Measurements from ENCODE around the gene PPP1R14C. TPM values are rescaled to one million over a fixed set of nuclear protein-coding genes. Genes with fewer than 3 reads are reported as not detected.

PPP1R14C gene
- total and polyA plus RNA-seq, 10 of the 15 experiments (the other 5 are each of a cell fraction or from before 2014, with no cell fraction given): 0.07 to 1.6 (median 0.13) TPM; not detected in 4

GRCh38 chr6:150248300-150248699, 105.5 kb downstream of the PPP1R14C start:
- DNase-seq (ENCODE audit: low read depth, low spot score): no peak
- no peaks in the 10 kb centered on the region; a peak in 1 of 4 replicates for H3K27me3 ChIP-seq (replicated peaks in 1 of 2; ENCODE audit: control insufficient read depth in 2 of 2, insufficient read depth in 2 of 2, low read length in 1 of 2)
- peaks cover 1% of the 10 kb centered on the region; the same call in 2 of the 3 replicates for H3K9me3 ChIP-seq (replicated peaks; ENCODE audit: control insufficient read depth, insufficient read depth, low read length)
- no peak overlapping the region for H3K9ac ChIP-seq (ENCODE audit: control insufficient read depth, insufficient read depth, low read length)
- in situ Hi-C loops (cut with MboI) (no loop called here), intact Hi-C loops (cut with micrococcal nuclease; ENCODE audit: unreplicated experiment) (no loop called here)
- POLR2A ChIA-PET: no interaction called here
- FAIRE-seq: peak; percentile 7
- H3K4me1 ChIP-seq (ENCODE audit: control insufficient read depth, insufficient read depth, low read length): no peaks in the 10 kb centered on the region
- H2AFZ ChIP-seq (ENCODE audit: control insufficient read depth, low read depth, low read length): no peak overlapping the region
- no peaks in the 10 kb centered on the region for H4K20me1 ChIP-seq (ENCODE audit: control insufficient read depth, insufficient read depth)
- SMC1A ChIA-PET (ENCODE audit: uncharacterized antibody, unreplicated experiment): no interaction called here
- RAD21 ChIA-PET (ENCODE audit: unreplicated experiment): no interaction called here
- H3K27ac ChIP-seq (ENCODE audit: control insufficient read depth, insufficient read depth): no peak overlapping the region
- peak; percentile 67 for ATAC-seq
- no peak overlapping the region for H3K4me2 ChIP-seq (ENCODE audit: control insufficient read depth, insufficient read depth)
- BruUV-seq (replicated peaks): no TSS peak
- CTCF ChIA-PET: no interaction called here
- TF ChIP-seq NR2F1 (conservative IDR thresholded peaks at IDR 0.05): peak; percentile 35; the same call in 1 of the 2 replicates
- no peak for TF ChIP-seq CEBPB (IDR thresholded peaks at IDR 0.05; ENCODE audit: borderline replicate concordance in 1 of 2, low read depth in 2 of 2, low read length in 2 of 2)
- H3K4me3 ChIP-seq: no peak overlapping the region
- H3K79me2 ChIP-seq (ENCODE audit: control insufficient read depth, insufficient read depth, low read length): no peaks in the 10 kb centered on the region
- 14% methylated on average over 1 of the region's 1 CpG for WGBS (ENCODE audit: insufficient coverage, insufficient replicate concordance, low lambda C conversion rate, missing lambda C conversion rate)
- H3K36me3 ChIP-seq (ENCODE audit: control insufficient read depth in 2 of 2, insufficient read depth in 2 of 2, low read length in 1 of 2): no peaks in the 10 kb centered on the region

- intact Hi-C loops (cut with micrococcal nuclease; ENCODE audit: unreplicated experiment) (no loop called here), in situ Hi-C loops (cut with MboI) (no loop called here)
- H3K4me1 ChIP-seq (ENCODE audit: control insufficient read depth, insufficient read depth, low read length): no peaks in the 10 kb centered on the region
- FAIRE-seq: no peak
- WGBS (ENCODE audit: insufficient coverage, insufficient replicate concordance, low lambda C conversion rate, missing lambda C conversion rate): 43% methylated on average over 2 of the region's 2 CpGs
- ATAC-seq: no peak
- no peaks in the 10 kb centered on the region; a peak in 1 of 4 replicates for H3K27me3 ChIP-seq (replicated peaks in 1 of 2; ENCODE audit: control insufficient read depth in 2 of 2, insufficient read depth in 2 of 2, low read length in 1 of 2)
- H3K9me3 ChIP-seq (replicated peaks; ENCODE audit: control insufficient read depth, insufficient read depth, low read length): peaks cover 1% of the 10 kb centered on the region; the same call in 2 of the 3 replicates
- H3K4me3 ChIP-seq: no peak overlapping the region
- H3K27ac ChIP-seq (ENCODE audit: control insufficient read depth, insufficient read depth): no peak overlapping the region
- ChIA-PET RAD21 (ENCODE audit: unreplicated experiment) (no interaction called here), CTCF (no interaction called here), POLR2A (no interaction called here), SMC1A (ENCODE audit: uncharacterized antibody, unreplicated experiment) (interaction anchor here (1.2 kb wide), 1 partner anchor 145 kb away, joined by 4 read pairs; no protein-coding TSS in a partner anchor)
- no peak for DNase-seq (ENCODE audit: low read depth, low spot score)
- no peak overlapping the region for H2AFZ ChIP-seq (ENCODE audit: control insufficient read depth, low read depth, low read length)
- H3K9ac ChIP-seq (ENCODE audit: control insufficient read depth, insufficient read depth, low read length): no peak overlapping the region
- H3K4me2 ChIP-seq (ENCODE audit: control insufficient read depth, insufficient read depth): no peak overlapping the region
- no TSS peak for BruUV-seq (replicated peaks)
- no peaks in the 10 kb centered on the region for H3K36me3 ChIP-seq (ENCODE audit: control insufficient read depth in 2 of 2, insufficient read depth in 2 of 2, low read length in 1 of 2)
- H3K79me2 ChIP-seq (ENCODE audit: control insufficient read depth, insufficient read depth, low read length): no peaks in the 10 kb centered on the region
- TF ChIP-seq USF1 (IDR thresholded peaks at IDR 0.05; ENCODE audit: borderline replicate concordance, extremely low read length, insufficient read depth, low read depth, low read length): no peak
- no peak for TF ChIP-seq DPF2 (IDR thresholded peaks at IDR 0.05)
- no peak for TF ChIP-seq PAX8 (IDR thresholded peaks at IDR 0.05)
- TF ChIP-seq YBX1 (IDR thresholded peaks at IDR 0.05): no peak
- no peak for TF ChIP-seq HCFC1 (IDR thresholded peaks at IDR 0.05; ENCODE audit: low read length)
- TF ChIP-seq E2F4 (IDR thresholded peaks at IDR 0.05; ENCODE audit: low read depth, low read length): no peak
- TF ChIP-seq ZBED1 (IDR thresholded peaks at IDR 0.05; ENCODE audit: borderline replicate concordance): no peak
- no peak for TF ChIP-seq NFYB (IDR thresholded peaks at IDR 0.05; ENCODE audit: insufficient read depth, low read depth, low read length)
- no peaks in the 10 kb centered on the region for H4K20me1 ChIP-seq (ENCODE audit: control insufficient read depth, insufficient read depth)
These were observed 106.4 kb downstream of the PPP1R14C start for GRCh38 chr6:150249261-150249660.

Data from GM12878 (cell line).